SK-N-SH treated with all-trans-retinoic acid at 6 μM for 48 hours (cell line): ENCODE data around the gene USP6NL.

Experiments used
- ATAC-seq: fragments of 200-7000 bp; cut with Tn5 transposase; 3 replicates; pipeline ENCODE4 v1.9.1; 2020; ENCODE audit warnings: mild to moderate bottlenecking, moderate library complexity
- ARNTL ChIP-seq: fragments of 450-650 bp; formaldehyde crosslinking; IDR thresholded peaks from 2 replicates; pipeline ENCODE4 v1.5.0; 2020; ENCODE audit warnings: low read depth, mild to moderate bottlenecking, moderate library complexity, borderline replicate concordance
- CSDC2 ChIP-seq: fragments of 250-450 bp; sonication (Bioruptor Pico); IDR thresholded peaks from 2 replicates; pipeline ENCODE4 v1.5.0; 2020; ENCODE audit warnings: mild to moderate bottlenecking, moderate library complexity
- ESRRG ChIP-seq: fragments of 250-450 bp; sonication (Bioruptor Pico); IDR thresholded peaks from 2 replicates; pipeline ENCODE4 v1.6.1; 2021; ENCODE audit warnings: mild to moderate bottlenecking
- ISL1 ChIP-seq: fragments of 250-450 bp; sonication (Bioruptor Pico); IDR thresholded peaks from 2 replicates; pipeline ENCODE4 v2.1.2; 2022; ENCODE audit warnings: mild to moderate bottlenecking, moderate library complexity
- OSR1 ChIP-seq: fragments of 250-450 bp; sonication (Bioruptor Pico); IDR thresholded peaks from 2 replicates; pipeline ENCODE4 v1.8.0; 2022; ENCODE audit warnings: moderate library complexity, mild to moderate bottlenecking, inconsistent platforms
- PPARA ChIP-seq: fragments of 250-450 bp; sonication (Bioruptor Pico); IDR thresholded peaks from 2 replicates; pipeline ENCODE4 v1.5.0; 2020; ENCODE audit warnings: mild to moderate bottlenecking, borderline replicate concordance
- RARB ChIP-seq: fragments of 250-450 bp; sonication (Bioruptor Pico); IDR thresholded peaks from 2 replicates; pipeline ENCODE4 v1.8.0; 2021; ENCODE audit warnings: mild to moderate bottlenecking, moderate library complexity
- SNAI2 ChIP-seq: fragments of 250-450 bp; sonication (Bioruptor Pico); IDR thresholded peaks from 2 replicates; pipeline ENCODE4 v1.5.0; 2020; ENCODE audit warnings: mild to moderate bottlenecking, moderate library complexity
- TCF4 ChIP-seq: fragments of 250-450 bp; sonication (Bioruptor Pico); IDR thresholded peaks from 2 replicates; pipeline ENCODE4 v1.8.0; 2021; ENCODE audit warnings: mild to moderate bottlenecking, moderate library complexity, borderline replicate concordance
- TOX ChIP-seq: fragments of 250-450 bp; sonication (Bioruptor Pico); IDR thresholded peaks from 2 replicates; pipeline ENCODE4 v1.8.0; 2021; ENCODE audit warnings: mild to moderate bottlenecking, moderate library complexity, borderline replicate concordance
- ZC3H10 ChIP-seq: fragments of 250-450 bp; sonication (Bioruptor Pico); IDR thresholded peaks from 2 replicates; pipeline ENCODE4 v1.5.1; 2021; ENCODE audit warnings: mild to moderate bottlenecking, moderate library complexity
- ZFP3 ChIP-seq: fragments of 250-450 bp; sonication (Bioruptor Pico); IDR thresholded peaks from 2 replicates; pipeline ENCODE4 v1.5.0; 2020; ENCODE audit warnings: mild to moderate bottlenecking, moderate library complexity
- ZFP30 ChIP-seq: fragments of 450-650 bp; formaldehyde crosslinking; IDR thresholded peaks from 2 replicates; pipeline ENCODE4 v1.5.0; 2022; ENCODE audit warnings: mild to moderate bottlenecking, moderate library complexity
- ZNF565 ChIP-seq: fragments of 450-650 bp; formaldehyde crosslinking; conservative IDR thresholded peaks from 2 replicates; pipeline ENCODE4 v1.5.0; 2020; ENCODE audit warnings: low read depth, mild to moderate bottlenecking, moderate library complexity
- ZNF70 ChIP-seq: fragments of 450-650 bp; formaldehyde crosslinking; IDR thresholded peaks from 2 replicates; pipeline ENCODE4 v1.5.0; 2020; ENCODE audit warnings: mild to moderate bottlenecking, moderate library complexity
- ZNF8 ChIP-seq: fragments of 450-650 bp; formaldehyde crosslinking; IDR thresholded peaks from 2 replicates; pipeline ENCODE4 v1.5.0; 2020; ENCODE audit warnings: mild to moderate bottlenecking, moderate library complexity
- TF ChIP-seq, protein P1 (sequence below): fragments of 250-450 bp; sonication (Bioruptor Pico); IDR thresholded peaks from 2 replicates; pipeline ENCODE4 v1.5.1; 2020; ENCODE audit warnings: low read depth, mild to moderate bottlenecking, moderate library complexity
- TF ChIP-seq, protein P2 (sequence below): fragments of 250-450 bp; sonication (Bioruptor Pico); IDR thresholded peaks from 2 replicates; pipeline ENCODE4 v1.8.0; 2020; ENCODE audit warnings: mild to moderate bottlenecking, moderate library complexity, borderline replicate concordance
- TF ChIP-seq, protein P3 (sequence below): fragments of 250-450 bp; sonication (Bioruptor Pico); IDR thresholded peaks from 2 replicates; pipeline ENCODE4 v1.5.0; 2020; ENCODE audit warnings: mild to moderate bottlenecking, moderate library complexity
- TF ChIP-seq, protein P4 (sequence below): fragments of 250-450 bp; sonication (Bioruptor Pico); IDR thresholded peaks from 2 replicates; pipeline ENCODE4 v1.5.1; 2021; ENCODE audit warnings: mild to moderate bottlenecking, moderate library complexity

The USP6NL gene

DNA sequence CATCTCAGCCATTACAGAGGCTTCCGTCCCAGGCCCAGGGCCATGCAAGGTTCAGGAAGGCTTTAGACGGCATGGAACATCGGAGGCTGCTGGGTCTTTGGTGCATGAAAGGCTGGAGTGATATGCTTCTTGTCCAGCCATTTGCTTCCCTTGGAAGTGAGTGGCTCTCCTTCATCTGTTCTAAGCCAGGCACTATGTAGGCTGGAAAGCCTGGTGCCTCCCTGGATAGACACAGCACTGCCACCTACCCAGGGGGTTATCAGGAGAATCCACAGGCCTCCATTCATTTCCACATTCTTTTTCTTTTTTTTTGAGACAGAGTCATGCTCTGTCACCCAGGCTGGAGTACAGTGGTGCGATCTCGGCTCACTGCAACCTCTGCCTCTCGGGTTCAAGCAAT lies 31.6 kb upstream of the USP6NL start:
- TF ChIP-seq ZNF70 (CRISPR knock-in tag): no peak
- no peak for TF ChIP-seq ZFP3 (CRISPR knock-in tag)
- TF ChIP-seq TOX (CRISPR knock-in tag): no peak
- TF ChIP-seq, protein P1, sequence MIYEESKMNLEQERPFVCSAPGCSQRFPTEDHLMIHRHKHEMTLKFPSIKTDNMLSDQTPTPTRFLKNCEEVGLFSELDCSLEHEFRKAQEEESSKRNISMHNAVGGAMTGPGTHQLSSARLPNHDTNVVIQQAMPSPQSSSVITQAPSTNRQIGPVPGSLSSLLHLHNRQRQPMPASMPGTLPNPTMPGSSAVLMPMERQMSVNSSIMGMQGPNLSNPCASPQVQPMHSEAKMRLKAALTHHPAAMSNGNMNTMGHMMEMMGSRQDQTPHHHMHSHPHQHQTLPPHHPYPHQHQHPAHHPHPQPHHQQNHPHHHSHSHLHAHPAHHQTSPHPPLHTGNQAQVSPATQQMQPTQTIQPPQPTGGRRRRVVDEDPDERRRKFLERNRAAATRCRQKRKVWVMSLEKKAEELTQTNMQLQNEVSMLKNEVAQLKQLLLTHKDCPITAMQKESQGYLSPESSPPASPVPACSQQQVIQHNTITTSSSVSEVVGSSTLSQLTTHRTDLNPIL (CRISPR knock-in tag): no peak
- TF ChIP-seq ZC3H10 (CRISPR knock-in tag): no peak
- no peak for TF ChIP-seq ZNF565 (CRISPR knock-in tag)
- TF ChIP-seq ARNTL (CRISPR knock-in tag): no peak
- no peak for TF ChIP-seq OSR1 (CRISPR knock-in tag)
- TF ChIP-seq CSDC2 (CRISPR knock-in tag): no peak
- TF ChIP-seq, protein P2, sequence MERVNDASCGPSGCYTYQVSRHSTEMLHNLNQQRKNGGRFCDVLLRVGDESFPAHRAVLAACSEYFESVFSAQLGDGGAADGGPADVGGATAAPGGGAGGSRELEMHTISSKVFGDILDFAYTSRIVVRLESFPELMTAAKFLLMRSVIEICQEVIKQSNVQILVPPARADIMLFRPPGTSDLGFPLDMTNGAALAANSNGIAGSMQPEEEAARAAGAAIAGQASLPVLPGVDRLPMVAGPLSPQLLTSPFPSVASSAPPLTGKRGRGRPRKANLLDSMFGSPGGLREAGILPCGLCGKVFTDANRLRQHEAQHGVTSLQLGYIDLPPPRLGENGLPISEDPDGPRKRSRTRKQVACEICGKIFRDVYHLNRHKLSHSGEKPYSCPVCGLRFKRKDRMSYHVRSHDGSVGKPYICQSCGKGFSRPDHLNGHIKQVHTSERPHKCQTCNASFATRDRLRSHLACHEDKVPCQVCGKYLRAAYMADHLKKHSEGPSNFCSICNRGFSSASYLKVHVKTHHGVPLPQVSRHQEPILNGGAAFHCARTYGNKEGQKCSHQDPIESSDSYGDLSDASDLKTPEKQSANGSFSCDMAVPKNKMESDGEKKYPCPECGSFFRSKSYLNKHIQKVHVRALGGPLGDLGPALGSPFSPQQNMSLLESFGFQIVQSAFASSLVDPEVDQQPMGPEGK: no peak
- TF ChIP-seq RARB (CRISPR knock-in tag): no peak
- TF ChIP-seq ZNF8 (CRISPR knock-in tag): no peak
- TF ChIP-seq TCF4 (CRISPR knock-in tag): no peak
- TF ChIP-seq PPARA (CRISPR knock-in tag): no peak
- TF ChIP-seq ESRRG (CRISPR knock-in tag): no peak
- TF ChIP-seq, protein P3, sequence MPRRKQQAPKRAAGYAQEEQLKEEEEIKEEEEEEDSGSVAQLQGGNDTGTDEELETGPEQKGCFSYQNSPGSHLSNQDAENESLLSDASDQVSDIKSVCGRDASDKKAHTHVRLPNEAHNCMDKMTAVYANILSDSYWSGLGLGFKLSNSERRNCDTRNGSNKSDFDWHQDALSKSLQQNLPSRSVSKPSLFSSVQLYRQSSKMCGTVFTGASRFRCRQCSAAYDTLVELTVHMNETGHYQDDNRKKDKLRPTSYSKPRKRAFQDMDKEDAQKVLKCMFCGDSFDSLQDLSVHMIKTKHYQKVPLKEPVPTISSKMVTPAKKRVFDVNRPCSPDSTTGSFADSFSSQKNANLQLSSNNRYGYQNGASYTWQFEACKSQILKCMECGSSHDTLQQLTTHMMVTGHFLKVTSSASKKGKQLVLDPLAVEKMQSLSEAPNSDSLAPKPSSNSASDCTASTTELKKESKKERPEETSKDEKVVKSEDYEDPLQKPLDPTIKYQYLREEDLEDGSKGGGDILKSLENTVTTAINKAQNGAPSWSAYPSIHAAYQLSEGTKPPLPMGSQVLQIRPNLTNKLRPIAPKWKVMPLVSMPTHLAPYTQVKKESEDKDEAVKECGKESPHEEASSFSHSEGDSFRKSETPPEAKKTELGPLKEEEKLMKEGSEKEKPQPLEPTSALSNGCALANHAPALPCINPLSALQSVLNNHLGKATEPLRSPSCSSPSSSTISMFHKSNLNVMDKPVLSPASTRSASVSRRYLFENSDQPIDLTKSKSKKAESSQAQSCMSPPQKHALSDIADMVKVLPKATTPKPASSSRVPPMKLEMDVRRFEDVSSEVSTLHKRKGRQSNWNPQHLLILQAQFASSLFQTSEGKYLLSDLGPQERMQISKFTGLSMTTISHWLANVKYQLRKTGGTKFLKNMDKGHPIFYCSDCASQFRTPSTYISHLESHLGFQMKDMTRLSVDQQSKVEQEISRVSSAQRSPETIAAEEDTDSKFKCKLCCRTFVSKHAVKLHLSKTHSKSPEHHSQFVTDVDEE (CRISPR knock-in tag): no peak
- no peak for TF ChIP-seq SNAI2
- no peak for TF ChIP-seq ZFP30 (CRISPR knock-in tag)
- TF ChIP-seq, protein P4, sequence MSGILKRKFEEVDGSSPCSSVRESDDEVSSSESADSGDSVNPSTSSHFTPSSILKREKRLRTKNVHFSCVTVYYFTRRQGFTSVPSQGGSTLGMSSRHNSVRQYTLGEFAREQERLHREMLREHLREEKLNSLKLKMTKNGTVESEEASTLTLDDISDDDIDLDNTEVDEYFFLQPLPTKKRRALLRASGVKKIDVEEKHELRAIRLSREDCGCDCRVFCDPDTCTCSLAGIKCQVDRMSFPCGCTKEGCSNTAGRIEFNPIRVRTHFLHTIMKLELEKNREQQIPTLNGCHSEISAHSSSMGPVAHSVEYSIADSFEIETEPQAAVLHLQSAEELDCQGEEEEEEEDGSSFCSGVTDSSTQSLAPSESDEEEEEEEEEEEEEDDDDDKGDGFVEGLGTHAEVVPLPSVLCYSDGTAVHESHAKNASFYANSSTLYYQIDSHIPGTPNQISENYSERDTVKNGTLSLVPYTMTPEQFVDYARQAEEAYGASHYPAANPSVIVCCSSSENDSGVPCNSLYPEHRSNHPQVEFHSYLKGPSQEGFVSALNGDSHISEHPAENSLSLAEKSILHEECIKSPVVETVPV (CRISPR knock-in tag): no peak
- no peak for TF ChIP-seq ISL1 (CRISPR knock-in tag)
- no peak for ATAC-seq

DNA sequence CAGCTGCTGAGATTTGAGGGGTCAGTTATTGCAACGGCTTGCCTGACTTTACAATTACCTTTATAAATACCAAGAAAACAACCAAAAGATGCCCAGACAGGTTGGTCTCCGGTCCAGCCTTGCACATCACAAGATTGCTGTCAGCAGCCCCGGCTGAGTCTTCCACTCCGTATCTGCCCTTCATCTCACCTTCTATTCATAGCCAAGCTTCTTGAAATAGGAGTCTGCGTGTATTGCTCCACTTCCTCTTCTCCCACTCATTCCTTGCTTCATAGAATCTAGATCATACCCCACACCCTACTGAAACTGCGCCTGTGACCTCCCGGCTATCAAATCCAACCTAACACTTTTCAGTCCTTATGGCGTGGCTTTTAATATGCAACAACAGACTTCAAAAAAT lies 31.1 kb upstream of the USP6NL start:
- TF ChIP-seq ESRRG (CRISPR knock-in tag) (no peak), ISL1 (CRISPR knock-in tag) (no peak), ZNF70 (CRISPR knock-in tag) (no peak)
- TF ChIP-seq, all 23 proteins: peak for 0
- no peak for ATAC-seq

DNA sequence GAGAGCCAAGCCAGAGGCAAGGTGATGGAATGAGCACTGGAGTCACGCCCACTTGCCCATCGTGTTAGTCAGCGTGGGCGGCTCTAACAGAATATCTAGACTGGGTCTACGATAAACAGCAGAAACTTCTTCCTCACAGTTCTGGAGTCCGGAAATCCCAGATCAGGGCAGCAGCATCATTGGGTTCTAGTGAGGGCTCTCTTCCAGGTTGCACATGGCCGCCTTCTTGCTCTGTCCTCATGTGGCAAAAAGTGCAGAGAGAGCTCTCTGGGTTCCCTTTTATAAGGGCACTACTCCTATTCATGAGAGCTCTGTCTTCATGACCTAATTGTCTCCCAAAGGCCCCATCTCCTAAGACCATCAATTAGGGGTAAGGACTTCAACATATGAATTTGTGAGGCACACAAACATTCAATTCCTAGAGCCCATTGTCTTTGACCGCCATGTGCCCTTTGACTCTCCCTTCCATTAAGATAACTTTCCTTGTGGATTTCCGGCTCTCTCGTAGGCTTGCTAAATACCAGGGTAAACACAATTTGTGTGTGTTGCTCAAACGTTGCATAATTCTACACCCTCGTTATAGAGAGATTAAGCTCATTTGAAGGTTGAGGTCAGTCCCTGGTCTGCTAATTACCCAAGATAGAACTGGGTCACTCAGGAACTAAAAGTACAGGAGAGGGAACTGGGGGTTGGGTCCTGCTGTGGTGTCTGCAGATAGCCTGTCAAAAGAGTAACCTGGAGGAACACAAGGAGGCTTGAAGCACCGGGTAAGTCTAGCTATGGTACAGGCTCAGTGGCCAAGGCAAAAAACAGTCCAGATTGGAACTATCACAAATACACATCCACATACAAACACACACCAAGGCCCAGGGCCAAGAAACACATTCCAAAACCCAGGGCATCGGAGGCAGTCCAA lies 28.7 kb upstream of the USP6NL start:
- ATAC-seq: no peak
- TF ChIP-seq ZNF70 (CRISPR knock-in tag) (no peak), OSR1 (CRISPR knock-in tag) (no peak), PPARA (CRISPR knock-in tag) (no peak), CSDC2 (CRISPR knock-in tag) (no peak), ARNTL (CRISPR knock-in tag) (no peak), ZNF8 (CRISPR knock-in tag) (no peak), RARB (CRISPR knock-in tag) (no peak)
- TF ChIP-seq, protein P2: no peak
- TF ChIP-seq, protein P4 (CRISPR knock-in tag): no peak
